Hematopoietic multipotent progenitor cell treated with erythropoietin and hydrocortisone succinate and interleukin-3 and kit ligand, for 17 days (in vitro differentiated cells): Measurements from ENCODE around the gene PASK.

Experiments
- DNase-seq: peaks from one replicate; pipeline ENCODE4 v3.0.0-alpha.2; 2015; ENCODE audit warnings: low spot score

PASK gene

DNA sequence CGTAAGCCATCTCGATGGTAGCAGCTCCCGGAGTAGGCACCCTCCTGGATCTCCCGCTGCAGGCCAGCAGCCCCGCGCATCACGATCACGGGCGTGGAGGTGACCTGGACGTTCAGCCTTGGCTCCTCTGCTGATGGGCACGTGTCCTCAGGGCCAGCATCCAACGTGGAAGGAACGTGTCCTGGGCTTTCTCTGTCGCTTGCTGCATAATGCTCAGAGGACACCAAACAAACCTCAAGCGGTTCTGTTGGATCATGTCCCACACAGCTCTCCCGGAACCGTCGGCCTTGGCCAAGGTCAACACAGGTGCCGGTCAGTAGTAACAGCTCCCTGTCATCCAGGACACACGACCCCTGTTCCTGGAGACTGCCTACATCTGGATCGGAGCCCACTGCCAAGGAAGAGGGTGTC lies 23.1 kb downstream of the PASK start:
- no peak for DNase-seq

GRCh38 chr2:241125626-241126025 lies 23.6 kb downstream of the PASK start:
- no peak for DNase-seq

- no peak for DNase-seq
Measured at GRCh38 chr2:241123816-241124536, 25.3 kb downstream of the PASK start.

DNA sequence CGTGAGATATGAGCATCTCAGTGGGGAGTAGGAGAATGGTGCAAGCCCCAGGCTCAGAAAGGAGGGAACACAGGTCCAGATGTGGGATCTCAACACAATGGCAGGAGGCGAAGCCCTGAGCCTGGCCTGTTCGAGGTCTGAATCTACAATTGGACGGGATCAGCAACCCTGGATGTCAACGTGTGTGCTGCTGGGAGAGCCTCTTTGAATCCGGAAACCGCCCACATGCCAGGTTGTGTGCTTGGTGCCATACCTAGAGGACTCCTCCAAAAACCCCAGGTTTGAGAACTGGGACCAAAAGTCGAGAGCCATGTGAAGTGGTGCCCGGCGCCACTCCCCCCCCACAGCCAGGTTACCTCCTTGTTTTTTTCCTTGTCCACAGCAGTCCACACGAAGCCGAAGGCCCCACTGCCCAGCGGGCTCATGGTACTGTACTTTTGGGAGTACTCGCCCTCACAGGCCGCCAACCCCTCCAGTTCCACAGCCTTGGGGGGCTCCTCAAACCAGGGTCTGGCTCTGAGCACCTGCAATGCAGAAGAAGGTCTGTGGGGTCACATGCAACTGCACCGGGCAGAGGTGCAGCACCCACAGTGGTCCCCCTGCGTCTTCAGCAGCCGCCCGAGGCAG lies 26.8 kb downstream of the PASK start:
- DNase-seq: no peak

DNA sequence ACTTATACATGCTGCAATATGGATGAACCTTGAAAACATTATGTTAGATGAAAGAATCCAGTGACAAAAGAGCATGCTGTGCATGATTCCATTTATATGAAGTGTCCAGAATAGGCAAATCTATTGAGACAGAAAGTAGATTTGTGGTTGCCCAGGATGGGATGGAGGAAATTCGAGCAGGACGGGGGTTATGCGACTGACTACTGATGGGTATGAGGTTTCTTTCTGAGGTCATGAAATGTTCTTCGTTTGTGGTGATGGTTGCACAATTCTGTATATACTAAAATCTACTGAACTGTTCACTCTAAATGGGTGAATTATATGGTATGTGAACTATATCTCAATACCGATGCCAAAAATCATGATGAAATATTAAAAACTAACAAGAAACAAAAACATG lies 28.3 kb downstream of the PASK start:
- no peak for DNase-seq

GRCh38 chr2:241120440-241120839 lies 28.8 kb downstream of the PASK start:
- no peak for DNase-seq

GRCh38 chr2:241118737-241119505 lies 30.4 kb downstream of the PASK start:
- no peak for DNase-seq

DNA sequence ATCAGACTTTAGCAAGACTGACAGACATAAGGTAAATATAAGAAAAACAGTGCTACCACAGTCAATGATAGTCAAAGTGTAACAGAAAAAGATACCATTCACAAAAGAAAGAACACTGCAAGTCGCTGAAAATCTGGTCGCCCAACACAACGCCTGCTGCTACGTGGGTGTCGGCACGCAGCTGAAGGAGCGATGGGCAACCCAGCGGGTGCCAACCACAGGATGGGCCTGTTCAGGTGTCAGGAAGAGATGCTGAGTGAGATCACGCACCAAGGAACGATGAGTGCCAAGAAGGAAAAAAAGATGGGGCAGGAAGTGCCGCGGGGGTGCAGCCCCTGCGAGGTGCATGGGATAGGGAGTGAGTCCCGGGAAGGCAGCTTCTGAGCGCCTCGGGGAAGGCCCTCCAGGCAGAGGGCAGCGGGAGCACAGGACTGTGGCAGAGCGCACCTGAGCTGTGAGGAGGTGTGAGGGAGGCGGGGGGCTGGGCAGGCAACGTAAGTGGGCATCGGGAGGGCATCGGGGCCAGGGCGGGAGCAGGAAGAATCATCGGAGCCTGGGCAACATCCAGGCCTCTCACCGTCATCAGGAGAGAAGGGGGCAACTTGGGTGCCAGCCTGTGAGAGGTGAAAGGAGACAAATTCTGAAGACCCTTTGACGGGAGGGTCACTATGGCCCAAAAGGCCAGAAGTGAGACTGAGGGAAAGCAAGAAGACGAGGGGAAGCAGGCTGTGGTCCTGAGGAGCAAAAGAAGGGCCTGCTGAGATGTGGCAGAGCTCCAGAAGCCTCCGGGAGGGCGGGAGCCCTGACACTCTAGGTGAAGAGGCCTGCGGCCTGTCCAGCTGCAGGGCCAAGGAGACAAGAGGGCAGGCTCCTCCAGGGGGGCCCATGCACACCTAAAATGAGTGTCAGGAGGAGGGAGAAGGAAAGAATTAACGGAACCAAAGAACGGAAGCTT lies 32.4 kb downstream of the PASK start:
- no peak for DNase-seq

GRCh38 chr2:241115361-241115760 lies 33.9 kb downstream of the PASK start:
- no peak for DNase-seq

- DNase-seq: no peak
Measured at GRCh38 chr2:241114836-241115235, 34.4 kb downstream of the PASK start.

- no peak for DNase-seq
Measured at GRCh38 chr2:241112592-241112991, 36.7 kb downstream of the PASK start.

- no peak for DNase-seq
Measured at GRCh38 chr2:241112046-241112445, 37.2 kb downstream of the PASK start.

DNA sequence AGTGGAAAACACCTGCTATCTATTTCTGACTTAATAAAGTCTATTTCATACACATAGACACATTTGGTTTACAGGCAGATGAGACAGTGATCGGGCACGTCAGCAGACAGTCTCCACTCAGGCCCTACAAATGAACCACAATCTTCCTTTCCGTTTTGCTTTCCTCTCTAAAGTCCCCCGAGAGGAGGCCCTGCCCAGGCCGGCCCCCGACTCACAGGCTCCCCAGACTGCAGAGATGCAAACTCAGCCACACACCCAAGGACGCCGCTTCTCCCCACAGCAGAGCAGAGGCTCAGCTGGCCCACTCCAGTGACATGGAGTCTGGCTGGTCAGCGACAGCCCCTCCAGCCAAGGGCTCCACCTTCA lies 37.8 kb downstream of the PASK start:
- DNase-seq: no peak

DNA sequence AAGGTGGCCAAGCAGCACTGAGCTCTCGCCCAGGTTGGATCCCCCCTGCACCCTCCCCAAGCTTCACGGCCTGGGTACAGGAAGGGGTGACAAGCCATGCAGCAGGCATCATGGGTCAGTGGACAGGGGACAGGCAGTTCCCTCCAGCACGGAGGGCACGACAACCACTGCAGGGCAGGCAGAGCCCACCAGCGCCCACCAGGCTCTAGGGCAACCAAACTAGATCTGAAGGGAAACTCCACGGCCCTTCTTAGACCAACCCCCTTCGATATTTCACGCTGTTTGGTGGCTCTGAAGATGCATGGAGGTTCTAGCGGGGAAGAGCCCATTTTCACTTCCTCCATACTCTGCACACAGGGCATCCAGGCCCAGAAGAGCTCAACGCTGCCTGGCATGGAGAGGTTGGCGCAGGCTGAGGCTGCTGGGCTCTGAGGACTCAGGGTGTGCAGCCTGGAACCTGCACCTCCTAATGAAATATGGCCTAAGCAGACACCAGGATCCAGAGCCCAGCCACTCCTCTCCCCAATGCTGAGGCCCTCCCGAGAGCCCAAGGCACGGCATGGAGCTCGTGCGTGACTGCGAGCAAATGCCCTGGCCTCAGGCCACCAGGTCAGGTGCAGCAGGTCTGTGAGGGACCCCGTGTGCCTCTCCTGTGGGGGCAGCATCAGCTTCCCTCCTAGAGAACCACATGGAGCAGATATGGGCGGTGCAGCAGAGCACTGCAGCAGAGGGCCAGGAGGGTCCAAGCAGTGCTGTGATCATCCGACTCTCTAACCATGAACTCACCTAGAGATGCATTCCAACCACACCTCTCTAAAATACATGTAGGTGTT lies 38.4 kb downstream of the PASK start:
- DNase-seq: no peak

GRCh38 chr2:241110089-241110606 lies 39.1 kb downstream of the PASK start:
- no peak for DNase-seq

GRCh38 chr2:241109210-241110088 lies 39.8 kb downstream of the PASK start:
- DNase-seq: no peak

- DNase-seq: no peak
Measured at GRCh38 chr2:241108271-241109209, 40.7 kb downstream of the PASK start.

GRCh38 chr2:241107031-241107783 lies 42.1 kb downstream of the PASK start:
- DNase-seq: no peak
